GM12892 (cell line): ENCODE data around the gene SHROOM4.

Source experiments
- DNase-seq: peaks from one replicate; pipeline ENCODE4 v3.0.0; 2011; ENCODE audit not compliant: insufficient read length
- FAIRE-seq: peaks from 2 replicates; lab custom pipeline; 2011; peaks lifted over from hg19 to GRCh38; lab: Jason Lieb, UNC
- POLR2A ChIP-seq: IDR thresholded peaks from 2 replicates; pipeline ENCODE4 v1.6.1; 2011; ENCODE audit warnings: low read depth, low read length, control low read depth
- POLR2AphosphoS5 ChIP-seq: IDR thresholded peaks from 2 replicates; pipeline ENCODE4 v1.6.1; 2011; ENCODE audit warnings: low read depth, low read length, control low read depth
- TAF1 ChIP-seq: IDR thresholded peaks from 2 replicates; pipeline ENCODE4 v1.6.1; 2011; ENCODE audit warnings: low read depth, mild to moderate bottlenecking, control low read depth, low read length, borderline replicate concordance

SHROOM4 gene

DNA sequence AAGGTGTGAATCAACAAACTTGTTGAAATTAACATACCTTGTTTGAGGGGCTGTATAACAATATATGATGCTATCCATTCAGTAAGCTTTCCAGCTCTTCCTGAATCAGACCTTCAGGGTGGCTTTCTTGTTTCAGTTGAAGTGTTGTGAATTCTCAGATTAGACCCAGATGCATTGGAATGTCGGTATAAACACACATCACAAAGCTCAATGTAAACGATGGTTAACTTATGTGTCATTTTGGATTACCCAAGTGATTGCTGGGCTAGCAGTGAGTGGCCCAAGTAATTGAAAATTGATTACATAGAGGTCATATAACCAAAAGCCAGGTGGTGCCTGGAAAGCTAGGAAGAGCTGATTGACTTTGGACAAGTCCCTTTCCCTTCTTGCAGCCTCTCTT lies 115.0 kb downstream of the SHROOM4 start:
- FAIRE-seq (no peak), DNase-seq (no peak)
- TF ChIP-seq POLR2A (no peak), POLR2AphosphoS5 (no peak), TAF1 (no peak)

DNA sequence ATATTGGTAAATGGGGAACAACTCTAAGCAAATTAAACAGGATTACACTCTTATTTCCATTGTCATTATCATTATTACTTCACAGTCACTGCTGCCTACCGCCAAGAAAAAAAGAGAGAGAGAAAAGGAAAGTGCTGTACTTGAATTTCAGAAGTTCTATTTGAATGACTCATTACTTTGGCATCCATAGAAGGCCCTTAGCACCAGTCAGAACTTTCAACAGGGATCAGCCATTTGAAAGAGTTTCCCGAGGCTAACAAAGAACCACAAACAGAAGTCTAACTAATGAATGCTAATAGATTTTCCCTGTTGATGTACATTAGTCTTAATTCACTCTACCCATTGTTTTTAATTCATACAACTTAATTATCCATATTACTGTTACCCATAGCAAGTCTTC lies 116.3 kb downstream of the SHROOM4 start:
- FAIRE-seq (no peak), DNase-seq (no peak)
- TF ChIP-seq POLR2A (no peak), TAF1 (no peak), POLR2AphosphoS5 (no peak)

DNA sequence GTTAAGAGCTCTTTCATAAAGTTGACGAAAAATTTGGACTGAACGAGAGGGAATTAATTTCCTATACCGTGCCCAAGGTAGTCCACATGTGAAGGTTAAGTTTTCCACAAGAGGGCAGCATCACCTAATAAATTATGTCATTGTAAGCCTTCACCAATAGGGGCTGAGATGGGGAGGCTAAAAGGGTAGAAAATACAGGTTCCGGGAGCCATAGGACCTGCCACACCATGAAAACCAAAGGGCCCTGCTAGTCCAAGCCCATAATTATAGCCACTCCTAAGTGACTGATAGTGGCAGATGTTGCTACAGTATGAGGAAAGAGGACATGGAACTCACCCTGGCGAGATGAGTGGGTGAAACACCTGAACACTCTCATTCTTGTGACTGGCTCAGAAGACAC lies 122.2 kb downstream of the SHROOM4 start:
- FAIRE-seq: peak; percentile 57
- no peak for TF ChIP-seq POLR2A
- TF ChIP-seq POLR2AphosphoS5: no peak
- no peak for TF ChIP-seq TAF1
- peak; percentile 9 for DNase-seq

DNA sequence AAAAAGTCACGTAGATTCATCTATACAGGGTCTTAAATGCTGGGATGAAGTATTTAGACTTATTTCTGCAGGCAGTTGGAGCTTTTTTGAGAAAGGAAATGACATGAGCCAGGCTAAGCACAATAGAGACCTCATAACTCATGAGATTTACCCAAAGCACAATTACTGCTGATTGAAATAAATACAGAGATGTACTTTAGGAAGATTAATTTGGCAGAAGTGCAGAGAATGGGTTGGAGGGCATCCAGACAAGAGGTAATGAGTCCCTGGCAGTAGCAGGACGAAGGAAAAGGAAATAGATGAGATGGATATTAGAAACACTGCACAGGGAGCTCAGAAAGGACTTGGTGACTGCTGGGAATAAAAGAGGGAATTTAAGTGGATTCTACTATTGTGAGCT lies 129.1 kb downstream of the SHROOM4 start:
- TF ChIP-seq POLR2A (no peak), TAF1 (no peak), POLR2AphosphoS5 (no peak)
- no peak for FAIRE-seq
- DNase-seq: no peak

DNA sequence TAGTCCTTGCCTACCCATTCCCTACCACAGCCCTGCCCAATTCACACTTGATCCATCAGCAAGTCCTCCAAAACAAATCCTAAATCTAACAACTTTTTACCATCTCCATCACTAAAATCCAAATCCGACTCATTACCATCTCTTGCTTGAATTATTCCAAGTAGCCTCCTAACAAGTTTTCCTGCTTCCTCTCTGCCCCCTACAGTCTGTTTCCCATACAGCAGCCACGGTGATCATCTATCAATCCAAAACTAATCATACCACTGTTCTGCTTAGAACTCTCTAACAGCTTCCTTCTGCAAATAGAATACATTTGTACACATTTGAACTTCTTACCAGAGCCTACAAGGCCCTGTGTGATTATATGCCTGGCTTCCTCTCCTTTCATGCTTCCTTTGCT lies 133.0 kb downstream of the SHROOM4 start:
- FAIRE-seq: peak; percentile 21
- DNase-seq: no peak
- no peak for TF ChIP-seq POLR2AphosphoS5
- no peak for TF ChIP-seq TAF1
- TF ChIP-seq POLR2A: no peak

DNA sequence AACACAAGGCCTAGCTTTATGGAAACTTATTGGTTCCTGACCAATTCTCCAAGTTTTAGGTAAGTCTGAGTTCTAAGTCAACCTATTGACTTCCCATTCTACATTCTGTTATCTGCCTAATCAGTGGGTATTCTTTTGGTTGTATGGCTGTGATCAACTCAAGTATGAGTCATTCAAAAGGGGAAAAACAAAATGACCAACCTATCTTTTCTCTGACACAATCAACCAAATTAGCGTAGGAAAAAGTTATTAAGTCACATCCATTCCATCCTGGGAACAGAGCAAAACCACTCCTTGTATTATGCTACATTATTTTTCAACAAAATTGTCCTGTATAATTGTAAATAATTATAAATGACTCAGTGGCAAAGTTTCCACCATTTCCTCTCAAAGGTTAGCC lies 136.2 kb downstream of the SHROOM4 start:
- TF ChIP-seq TAF1: no peak
- no peak for TF ChIP-seq POLR2AphosphoS5
- TF ChIP-seq POLR2A: no peak
- DNase-seq: no peak
- no peak for FAIRE-seq

DNA sequence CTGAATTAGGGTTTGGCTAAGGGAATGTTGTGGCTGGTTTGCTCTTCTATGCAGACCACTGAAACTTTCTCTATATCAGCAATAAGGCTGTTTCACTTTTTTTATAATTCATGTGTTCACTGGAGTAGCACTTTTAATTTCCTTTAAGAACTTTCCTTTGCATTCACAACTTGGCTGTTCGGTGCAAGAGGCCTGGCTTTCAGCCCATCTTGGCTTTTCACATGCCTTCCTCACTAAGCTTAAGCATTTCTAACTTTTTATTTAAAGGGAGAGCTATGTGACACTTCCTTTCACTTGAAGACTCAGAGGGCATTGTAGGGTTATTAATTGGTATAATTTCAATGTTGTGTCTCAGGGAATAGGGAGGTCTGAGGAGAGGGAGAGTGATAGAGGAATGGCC lies 142.3 kb downstream of the SHROOM4 start:
- TF ChIP-seq POLR2A (no peak), TAF1 (no peak), POLR2AphosphoS5 (no peak)
- no peak for DNase-seq
- no peak for FAIRE-seq

DNA sequence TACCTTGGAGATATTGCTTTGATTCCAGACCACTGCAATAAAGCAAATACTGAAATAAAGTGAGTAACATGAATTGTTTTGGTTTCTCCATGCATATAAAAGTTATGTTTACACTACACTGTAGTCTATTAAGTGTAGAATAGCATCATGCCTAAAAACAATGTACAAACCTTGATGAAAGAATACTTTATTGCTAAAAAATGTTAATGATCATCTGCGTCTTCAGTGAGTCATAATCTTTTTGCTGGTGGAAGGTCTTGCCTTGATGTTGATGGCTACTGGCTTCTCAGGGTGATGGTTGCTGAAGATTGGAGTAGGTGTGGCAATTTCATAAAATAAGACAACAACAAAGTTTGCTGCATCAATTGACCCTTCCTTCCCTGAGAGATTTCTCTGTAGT lies 145.1 kb downstream of the SHROOM4 start:
- TF ChIP-seq TAF1 (no peak), POLR2A (no peak), POLR2AphosphoS5 (no peak)
- DNase-seq: no peak

DNA sequence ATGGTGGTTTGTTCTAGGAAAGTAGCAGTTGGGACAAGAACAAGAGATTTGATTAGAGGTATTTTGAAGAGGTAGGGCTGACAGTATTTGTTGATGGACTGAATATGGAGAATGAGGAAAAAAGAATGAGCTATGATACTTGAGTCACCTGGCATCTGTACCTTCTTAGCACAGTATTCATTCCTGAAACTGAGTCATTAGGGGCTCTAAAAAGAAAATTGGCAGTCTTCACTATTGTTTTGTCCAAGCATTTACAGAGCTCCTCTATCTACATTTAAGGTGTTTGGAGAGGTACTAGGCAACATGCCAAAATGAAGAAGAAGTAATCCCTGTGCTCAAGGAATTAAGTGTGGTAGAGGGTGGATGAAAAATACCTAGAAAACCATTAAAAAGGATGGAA lies 165.8 kb downstream of the SHROOM4 start:
- no peak for DNase-seq
- no peak for FAIRE-seq
- no peak for TF ChIP-seq TAF1
- TF ChIP-seq POLR2A: no peak
- no peak for TF ChIP-seq POLR2AphosphoS5

More for the DNA sequence above, 145.1 kb downstream of the SHROOM4 start:
- no peak for FAIRE-seq

DNA sequence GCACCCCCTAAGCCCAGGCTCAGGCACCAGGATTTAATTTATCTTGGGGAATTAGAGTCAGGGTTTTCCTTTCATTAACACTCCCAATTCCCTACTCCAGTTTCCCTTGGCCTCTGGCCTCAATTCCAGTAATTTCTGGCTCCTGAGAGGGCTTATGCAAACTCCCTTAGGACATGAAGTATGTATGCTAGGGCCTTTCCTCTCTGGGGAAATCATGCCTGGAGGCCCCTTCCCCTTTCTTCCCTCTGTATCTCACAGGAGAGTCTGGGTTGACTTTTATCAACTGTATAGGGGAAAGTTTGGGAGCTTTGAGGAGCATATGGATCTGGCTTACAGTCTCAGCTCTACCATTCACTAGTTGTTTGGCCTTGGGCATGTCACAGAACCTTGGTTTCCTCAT lies 169.5 kb downstream of the SHROOM4 start:
- FAIRE-seq: no peak
- no peak for DNase-seq
- TF ChIP-seq TAF1: no peak
- no peak for TF ChIP-seq POLR2A
- no peak for TF ChIP-seq POLR2AphosphoS5

DNA sequence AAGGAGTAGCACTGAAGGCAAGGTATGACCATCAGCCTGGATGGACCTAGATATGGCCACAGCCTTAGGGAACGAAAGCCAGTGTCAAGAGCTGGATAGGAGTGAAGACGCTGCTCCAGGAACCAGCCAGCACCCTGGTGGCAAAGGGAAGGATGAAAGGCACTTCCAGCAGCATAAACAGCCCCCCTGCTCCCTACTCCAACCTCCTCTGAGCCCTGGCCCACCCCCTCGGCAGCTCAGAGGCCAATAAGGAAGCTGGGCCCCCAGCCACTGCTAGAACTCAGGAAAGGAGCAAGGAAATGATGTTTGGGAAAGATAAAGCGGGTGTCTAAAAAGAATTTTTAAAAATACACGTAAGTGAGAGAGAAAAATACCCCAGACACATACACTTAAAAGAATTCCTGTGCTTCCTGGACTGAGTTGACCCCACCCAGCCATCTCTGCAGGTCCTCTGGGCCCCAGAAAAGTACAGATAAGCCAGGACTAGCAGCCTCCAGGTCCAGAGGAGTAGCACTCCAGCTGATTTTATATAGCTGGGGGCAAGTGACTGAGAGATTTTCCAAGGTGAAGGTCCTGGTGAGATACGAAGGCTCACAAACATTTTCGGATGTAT lies 170.4 kb downstream of the SHROOM4 start:
- DNase-seq (no peak), FAIRE-seq (no peak)
- no peak for TF ChIP-seq POLR2A
- no peak for TF ChIP-seq TAF1

DNA sequence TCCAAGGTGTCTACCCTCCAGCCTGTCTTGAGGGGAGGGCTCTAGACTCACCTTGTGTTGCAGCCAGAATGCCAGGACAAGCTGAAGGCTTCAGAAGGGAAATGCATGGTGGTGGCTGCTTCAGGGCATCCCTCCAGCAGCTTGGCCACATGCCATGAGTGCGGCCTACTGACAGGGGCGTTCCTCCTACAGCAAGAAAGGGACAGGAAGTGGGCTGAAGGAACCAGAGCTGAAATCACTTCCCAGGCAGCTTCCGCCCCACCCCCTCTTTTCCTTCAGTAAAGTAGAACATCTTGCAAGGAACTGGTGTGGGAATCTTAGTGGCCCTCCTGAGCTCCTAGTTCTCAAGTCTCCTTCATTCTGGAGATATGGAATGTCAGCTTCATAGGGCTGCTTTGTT lies 175.9 kb downstream of the SHROOM4 start:
- DNase-seq (no peak), FAIRE-seq (no peak)
- TF ChIP-seq POLR2A (no peak), POLR2AphosphoS5 (no peak), TAF1 (no peak)
